ENCODE results near the gene ADGRA3.

Gene ADGRA3

GRCh38 chr4:22384154-22384553, 131.7 kb downstream of the ADGRA3 start:
- TF ChIP-seq TAF1 (IDR thresholded peaks at IDR 0.05; ENCODE audit: borderline replicate concordance, insufficient read depth, low read length), result no peak
- no peak for TF ChIP-seq SIN3A (IDR thresholded peaks at IDR 0.05; ENCODE audit: borderline replicate concordance, insufficient read depth, low read length)
- TF ChIP-seq FOXP2 (optimal IDR thresholded peaks at IDR 0.05; ENCODE audit: borderline replicate concordance, extremely low read depth, extremely low read length, insufficient read depth), result no peak
- TF ChIP-seq, protein P1, sequence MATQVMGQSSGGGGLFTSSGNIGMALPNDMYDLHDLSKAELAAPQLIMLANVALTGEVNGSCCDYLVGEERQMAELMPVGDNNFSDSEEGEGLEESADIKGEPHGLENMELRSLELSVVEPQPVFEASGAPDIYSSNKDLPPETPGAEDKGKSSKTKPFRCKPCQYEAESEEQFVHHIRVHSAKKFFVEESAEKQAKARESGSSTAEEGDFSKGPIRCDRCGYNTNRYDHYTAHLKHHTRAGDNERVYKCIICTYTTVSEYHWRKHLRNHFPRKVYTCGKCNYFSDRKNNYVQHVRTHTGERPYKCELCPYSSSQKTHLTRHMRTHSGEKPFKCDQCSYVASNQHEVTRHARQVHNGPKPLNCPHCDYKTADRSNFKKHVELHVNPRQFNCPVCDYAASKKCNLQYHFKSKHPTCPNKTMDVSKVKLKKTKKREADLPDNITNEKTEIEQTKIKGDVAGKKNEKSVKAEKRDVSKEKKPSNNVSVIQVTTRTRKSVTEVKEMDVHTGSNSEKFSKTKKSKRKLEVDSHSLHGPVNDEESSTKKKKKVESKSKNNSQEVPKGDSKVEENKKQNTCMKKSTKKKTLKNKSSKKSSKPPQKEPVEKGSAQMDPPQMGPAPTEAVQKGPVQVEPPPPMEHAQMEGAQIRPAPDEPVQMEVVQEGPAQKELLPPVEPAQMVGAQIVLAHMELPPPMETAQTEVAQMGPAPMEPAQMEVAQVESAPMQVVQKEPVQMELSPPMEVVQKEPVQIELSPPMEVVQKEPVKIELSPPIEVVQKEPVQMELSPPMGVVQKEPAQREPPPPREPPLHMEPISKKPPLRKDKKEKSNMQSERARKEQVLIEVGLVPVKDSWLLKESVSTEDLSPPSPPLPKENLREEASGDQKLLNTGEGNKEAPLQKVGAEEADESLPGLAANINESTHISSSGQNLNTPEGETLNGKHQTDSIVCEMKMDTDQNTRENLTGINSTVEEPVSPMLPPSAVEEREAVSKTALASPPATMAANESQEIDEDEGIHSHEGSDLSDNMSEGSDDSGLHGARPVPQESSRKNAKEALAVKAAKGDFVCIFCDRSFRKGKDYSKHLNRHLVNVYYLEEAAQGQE (IDR thresholded peaks at IDR 0.05; ENCODE audit: insufficient read depth in 1 of 2, low read depth in 2 of 2, low read length in 2 of 2), result no peak
- TF ChIP-seq POLR2AphosphoS5 (IDR thresholded peaks at IDR 0.05; ENCODE audit: low read depth, low read length), result no peak

GRCh38 chr4:22372986-22373385, 142.9 kb downstream of the ADGRA3 start:
- TF ChIP-seq SIN3A (IDR thresholded peaks at IDR 0.05; ENCODE audit: borderline replicate concordance, insufficient read depth, low read length) (no peak), FOXP2 (optimal IDR thresholded peaks at IDR 0.05; ENCODE audit: borderline replicate concordance, extremely low read depth, extremely low read length, insufficient read depth) (no peak), TAF1 (IDR thresholded peaks at IDR 0.05; ENCODE audit: borderline replicate concordance, insufficient read depth, low read length) (no peak), POLR2AphosphoS5 (IDR thresholded peaks at IDR 0.05; ENCODE audit: low read depth, low read length) (no peak)
- TF ChIP-seq, protein P1 (IDR thresholded peaks at IDR 0.05; ENCODE audit: insufficient read depth in 1 of 2, low read depth in 2 of 2, low read length in 2 of 2), result no peak

GRCh38 chr4:22369901-22370562, 145.8 kb downstream of the ADGRA3 start:
- TF ChIP-seq POLR2AphosphoS5 (IDR thresholded peaks at IDR 0.05; ENCODE audit: low read depth, low read length) (no peak), SIN3A (IDR thresholded peaks at IDR 0.05; ENCODE audit: borderline replicate concordance, insufficient read depth, low read length) (no peak), FOXP2 (optimal IDR thresholded peaks at IDR 0.05; ENCODE audit: borderline replicate concordance, extremely low read depth, extremely low read length, insufficient read depth) (no peak), TAF1 (IDR thresholded peaks at IDR 0.05; ENCODE audit: borderline replicate concordance, insufficient read depth, low read length) (no peak)
- TF ChIP-seq, protein P1 (IDR thresholded peaks at IDR 0.05; ENCODE audit: insufficient read depth in 1 of 2, low read depth in 2 of 2, low read length in 2 of 2), result no peak

GRCh38 chr4:22363787-22364186, 152.1 kb downstream of the ADGRA3 start:
- no peak for TF ChIP-seq SIN3A (IDR thresholded peaks at IDR 0.05; ENCODE audit: borderline replicate concordance, insufficient read depth, low read length)
- no peak for TF ChIP-seq FOXP2 (optimal IDR thresholded peaks at IDR 0.05; ENCODE audit: borderline replicate concordance, extremely low read depth, extremely low read length, insufficient read depth)

- no peak for TF ChIP-seq FOXP2 (optimal IDR thresholded peaks at IDR 0.05; ENCODE audit: borderline replicate concordance, extremely low read depth, extremely low read length, insufficient read depth)
- no peak for TF ChIP-seq SIN3A (IDR thresholded peaks at IDR 0.05; ENCODE audit: borderline replicate concordance, insufficient read depth, low read length)
- TF ChIP-seq POLR2AphosphoS5 (IDR thresholded peaks at IDR 0.05; ENCODE audit: low read depth, low read length), result no peak
- no peak for TF ChIP-seq TAF1 (IDR thresholded peaks at IDR 0.05; ENCODE audit: borderline replicate concordance, insufficient read depth, low read length)
- TF ChIP-seq, protein P1 (IDR thresholded peaks at IDR 0.05; ENCODE audit: insufficient read depth in 1 of 2, low read depth in 2 of 2, low read length in 2 of 2), result no peak
These were observed 152.8 kb downstream of the ADGRA3 start for GRCh38 chr4:22363036-22363435.
